HCT116 (cell line): ENCODE data around the gene RAB34.

Experiments
- CEBPB ChIP-seq: IDR thresholded peaks from 2 replicates; pipeline ENCODE4 v1.6.1; 2012; ENCODE audit warnings: low read depth
- EZH2 ChIP-seq: fragments of 200-600 bp; sonication (generic); IDR thresholded peaks from 2 replicates; pipeline ENCODE4 v1.6.1; 2017; ENCODE audit warnings: antibody characterized with exemption, mixed run types
- JUND ChIP-seq: IDR thresholded peaks from 2 replicates; pipeline ENCODE4 v1.6.1; 2012
- MAX ChIP-seq: IDR thresholded peaks from 2 replicates; pipeline ENCODE4 v1.6.1; 2012
- POLR2A ChIP-seq: IDR thresholded peaks from 2 replicates; pipeline ENCODE4 v1.7.0; 2011; ENCODE audit warnings: borderline replicate concordance; ENCODE audit not compliant: insufficient read depth, insufficient read length; ENCODE audit errors: extremely low read depth
- POLR2AphosphoS5 ChIP-seq: IDR thresholded peaks from 2 replicates; pipeline ENCODE4 v1.6.1; 2011; ENCODE audit warnings: mild to moderate bottlenecking, low read depth, low read length, moderate library complexity
- SIN3A ChIP-seq: IDR thresholded peaks from 2 replicates; pipeline ENCODE4 v1.6.1; 2012; ENCODE audit warnings: low read depth
- TF ChIP-seq, protein P1 (sequence below), 3 experiments: fragments of 200-600 bp in 1 of 3; sonication (generic) in 1 of 3; IDR thresholded peaks in 2 of 3; conservative IDR thresholded peaks in 1 of 3; 2 replicates each; pipeline ENCODE4 v1.5.1; 2012 to 2017; ENCODE audit warnings: low read depth in 2 of 3, low read length in 2 of 3, antibody characterized with exemption in 1 of 3, borderline replicate concordance in 1 of 3, control low read depth in 1 of 3, mild to moderate bottlenecking in 1 of 3, mixed read lengths in 1 of 3, mixed run types in 1 of 3, moderate library complexity in 1 of 3; ENCODE audit not compliant: insufficient read depth in 1 of 3
- TF ChIP-seq, protein P2 (sequence below): IDR thresholded peaks from 2 replicates; pipeline ENCODE4 v1.6.1; 2011; ENCODE audit warnings: mild to moderate bottlenecking, low read length, moderate library complexity; ENCODE audit not compliant: insufficient replicate concordance; ENCODE audit errors: extremely low read depth

DNA sequence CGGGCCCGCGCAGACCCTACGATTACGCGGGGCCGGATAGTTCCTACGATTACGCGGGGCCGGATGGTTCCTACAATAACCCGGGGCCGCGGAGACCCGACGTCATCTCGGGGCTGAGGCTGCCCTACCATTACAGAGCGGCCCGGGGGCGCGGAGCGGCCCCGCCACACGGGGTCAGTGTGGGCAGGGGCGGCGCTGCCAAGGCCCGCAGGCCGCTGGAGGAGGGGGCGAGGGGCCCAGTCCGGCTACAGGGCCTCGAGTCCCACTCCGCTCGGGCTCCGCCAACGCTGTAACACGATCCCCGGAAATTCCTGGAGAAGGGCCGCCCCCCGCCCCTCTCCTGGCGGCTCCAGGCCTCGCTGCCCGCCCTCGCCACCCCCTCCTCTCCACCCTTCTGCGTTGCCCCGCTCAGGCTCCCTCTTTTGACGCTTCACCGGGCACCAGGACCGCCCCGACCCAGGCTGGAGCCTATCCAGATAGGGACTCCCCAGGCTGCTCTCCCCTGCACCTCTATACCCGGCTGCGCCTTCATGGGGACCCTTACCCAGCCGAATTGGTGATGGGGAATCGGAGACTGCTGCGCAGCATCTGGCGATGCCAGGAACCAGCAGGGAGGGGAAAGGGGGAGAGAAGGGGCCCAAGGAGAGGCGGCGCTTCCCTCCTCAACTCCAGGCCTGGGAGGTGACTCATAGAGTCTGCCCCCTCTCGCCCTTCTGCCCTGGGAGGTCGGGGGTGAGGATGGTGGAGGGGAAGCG, at the start of gene RAB34:
- TF ChIP-seq MAX (no peak), POLR2A (peak; percentile 67), CEBPB (no peak), EZH2 (no peak), SIN3A (no peak), POLR2AphosphoS5 (no peak), JUND (no peak)
- TF ChIP-seq, protein P1, sequence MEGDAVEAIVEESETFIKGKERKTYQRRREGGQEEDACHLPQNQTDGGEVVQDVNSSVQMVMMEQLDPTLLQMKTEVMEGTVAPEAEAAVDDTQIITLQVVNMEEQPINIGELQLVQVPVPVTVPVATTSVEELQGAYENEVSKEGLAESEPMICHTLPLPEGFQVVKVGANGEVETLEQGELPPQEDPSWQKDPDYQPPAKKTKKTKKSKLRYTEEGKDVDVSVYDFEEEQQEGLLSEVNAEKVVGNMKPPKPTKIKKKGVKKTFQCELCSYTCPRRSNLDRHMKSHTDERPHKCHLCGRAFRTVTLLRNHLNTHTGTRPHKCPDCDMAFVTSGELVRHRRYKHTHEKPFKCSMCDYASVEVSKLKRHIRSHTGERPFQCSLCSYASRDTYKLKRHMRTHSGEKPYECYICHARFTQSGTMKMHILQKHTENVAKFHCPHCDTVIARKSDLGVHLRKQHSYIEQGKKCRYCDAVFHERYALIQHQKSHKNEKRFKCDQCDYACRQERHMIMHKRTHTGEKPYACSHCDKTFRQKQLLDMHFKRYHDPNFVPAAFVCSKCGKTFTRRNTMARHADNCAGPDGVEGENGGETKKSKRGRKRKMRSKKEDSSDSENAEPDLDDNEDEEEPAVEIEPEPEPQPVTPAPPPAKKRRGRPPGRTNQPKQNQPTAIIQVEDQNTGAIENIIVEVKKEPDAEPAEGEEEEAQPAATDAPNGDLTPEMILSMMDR (IDR thresholded peaks at IDR 0.05 in 2 of 3, conservative IDR thresholded peaks at IDR 0.05 in 1 of 3; ENCODE audit: borderline replicate concordance in 1 of 3, insufficient read depth in 1 of 3, low read depth in 2 of 3, low read length in 2 of 3) = no peak
- TF ChIP-seq, protein P2, sequence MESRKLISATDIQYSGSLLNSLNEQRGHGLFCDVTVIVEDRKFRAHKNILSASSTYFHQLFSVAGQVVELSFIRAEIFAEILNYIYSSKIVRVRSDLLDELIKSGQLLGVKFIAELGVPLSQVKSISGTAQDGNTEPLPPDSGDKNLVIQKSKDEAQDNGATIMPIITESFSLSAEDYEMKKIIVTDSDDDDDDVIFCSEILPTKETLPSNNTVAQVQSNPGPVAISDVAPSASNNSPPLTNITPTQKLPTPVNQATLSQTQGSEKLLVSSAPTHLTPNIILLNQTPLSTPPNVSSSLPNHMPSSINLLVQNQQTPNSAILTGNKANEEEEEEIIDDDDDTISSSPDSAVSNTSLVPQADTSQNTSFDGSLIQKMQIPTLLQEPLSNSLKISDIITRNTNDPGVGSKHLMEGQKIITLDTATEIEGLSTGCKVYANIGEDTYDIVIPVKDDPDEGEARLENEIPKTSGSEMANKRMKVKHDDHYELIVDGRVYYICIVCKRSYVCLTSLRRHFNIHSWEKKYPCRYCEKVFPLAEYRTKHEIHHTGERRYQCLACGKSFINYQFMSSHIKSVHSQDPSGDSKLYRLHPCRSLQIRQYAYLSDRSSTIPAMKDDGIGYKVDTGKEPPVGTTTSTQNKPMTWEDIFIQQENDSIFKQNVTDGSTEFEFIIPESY = no peak
